HG03064 (cell line): ENCODE results near the gene GBP2.
"Not testable (repeated sequence)": the region's sequence is repeated elsewhere in the genome, so short reads cannot be mapped to it uniquely, and the experiment has no call there.

Source experiments
- ATAC-seq: cut with Tn5 transposase; IDR thresholded peaks from one replicate; pipeline ENCODE4 v1.9.1; 2021; ENCODE audit warnings: low read depth; ENCODE audit not compliant: unreplicated experiment

GBP2 gene

GRCh38 chr1:89126602-89127565 is 970 bp upstream of the GBP2 start:
- ATAC-seq, result not testable (repeated sequence)

DNA sequence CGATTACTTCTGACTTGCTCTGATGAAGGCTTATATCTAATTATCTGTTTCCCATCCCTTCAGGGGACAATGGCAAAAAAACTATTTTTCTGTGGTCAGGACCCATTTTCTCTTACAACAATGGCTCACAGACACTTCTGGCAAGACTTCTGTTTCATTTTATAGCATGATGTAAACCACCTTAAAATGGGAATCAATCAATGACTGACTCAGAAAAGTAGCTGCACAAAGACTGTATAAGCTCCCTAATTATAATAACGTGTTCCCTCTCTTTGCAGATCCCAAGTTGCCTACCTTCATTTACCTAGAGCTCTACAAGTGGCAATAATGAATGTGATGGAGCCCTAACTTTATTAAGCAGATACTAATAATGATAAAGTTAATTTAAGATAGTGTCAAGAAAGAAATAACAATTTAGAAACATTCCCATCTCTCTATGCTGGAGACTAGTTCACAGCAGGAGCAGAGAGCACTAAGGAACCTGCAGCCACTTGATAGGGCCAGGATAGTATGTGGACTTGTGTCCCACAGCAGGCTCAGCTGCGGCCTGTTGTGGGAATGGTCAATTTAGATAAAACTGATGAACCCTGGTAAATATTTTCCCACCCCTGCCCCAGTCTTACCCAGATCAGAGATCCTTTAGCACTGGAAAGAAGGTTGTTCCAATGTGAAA is 538 bp downstream of the GBP2 start:
- peak; percentile 30 for ATAC-seq

- ATAC-seq, result no peak
Measured at GRCh38 chr1:89121641-89122040, 4.3 kb downstream of the GBP2 start.

DNA sequence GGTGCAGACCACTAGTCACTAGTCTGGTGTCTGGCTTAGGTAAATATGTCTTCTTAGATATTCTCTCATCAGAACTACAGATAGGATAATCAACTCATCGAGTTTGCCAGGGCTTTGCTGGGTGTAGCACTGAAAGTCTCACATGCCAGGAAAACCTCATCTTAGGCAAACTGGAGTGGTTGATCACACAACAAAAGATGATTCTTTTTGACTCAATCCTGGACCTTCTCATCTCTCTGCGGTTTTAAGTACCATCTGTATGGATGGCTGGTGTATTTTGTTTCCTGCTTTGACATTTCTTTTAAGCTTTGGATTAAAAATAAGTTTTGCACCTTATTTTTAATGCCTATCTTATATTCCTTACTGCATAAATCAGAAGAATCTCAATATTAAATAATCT is 11.3 kb downstream of the GBP2 start:
- no peak for ATAC-seq

DNA sequence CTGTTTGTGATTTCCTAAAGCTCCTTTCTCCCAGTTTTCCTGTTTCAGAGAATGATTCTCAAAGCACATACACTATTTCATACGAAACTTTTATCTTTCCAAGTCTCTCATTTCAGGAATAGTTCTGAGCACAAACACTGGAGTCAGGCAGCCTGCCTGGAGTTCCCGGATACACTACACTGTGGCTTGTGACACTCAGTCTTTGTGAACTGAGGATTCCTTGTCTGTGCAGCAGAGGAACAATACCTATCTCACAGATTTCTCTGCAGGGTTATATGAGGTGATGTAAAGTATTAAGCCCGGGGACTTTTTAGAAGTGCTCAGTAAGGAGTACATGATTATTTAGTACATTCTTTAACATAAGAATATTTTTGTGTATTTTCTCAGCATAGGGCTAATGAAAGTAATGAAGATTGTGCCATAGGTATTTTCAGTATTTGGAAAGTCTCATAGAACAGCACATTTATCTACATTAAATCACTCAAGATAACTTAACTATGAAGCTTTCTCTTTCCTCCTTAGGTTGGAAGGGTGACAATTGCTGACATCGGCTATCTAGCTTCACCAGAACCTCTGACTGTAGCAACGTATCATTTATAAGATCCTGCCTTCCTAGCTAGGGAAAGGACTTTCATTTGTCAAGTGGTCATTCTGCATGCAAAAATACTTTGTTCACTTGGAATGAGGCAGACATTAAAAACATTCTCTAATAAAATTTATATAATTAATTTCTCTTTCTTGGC is 12.9 kb downstream of the GBP2 start:
- ATAC-seq, result no peak

GRCh38 chr1:89104687-89105086 is 21.2 kb downstream of the GBP2 start:
- no peak for ATAC-seq

- no peak for ATAC-seq
Measured at GRCh38 chr1:89104147-89104546, 21.8 kb downstream of the GBP2 start.

DNA sequence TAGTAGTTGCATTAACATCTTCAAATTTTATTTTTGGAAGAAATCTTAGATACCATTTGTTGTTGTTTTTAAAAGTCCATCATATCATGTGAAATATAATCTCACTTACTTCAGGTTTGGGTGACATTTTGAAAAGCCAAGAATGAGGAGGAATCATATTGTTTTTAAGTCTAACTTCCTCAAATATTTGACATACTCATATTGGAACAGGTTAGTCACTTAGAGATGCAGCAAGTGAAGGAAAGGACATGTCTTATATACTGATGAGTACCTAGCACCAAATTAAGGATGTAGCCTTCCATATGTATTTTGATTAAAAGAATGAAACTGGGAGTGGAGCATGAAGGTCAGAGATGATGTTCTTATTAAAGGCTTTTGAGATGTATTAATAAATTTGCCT is 23.9 kb downstream of the GBP2 start:
- no peak for ATAC-seq

DNA sequence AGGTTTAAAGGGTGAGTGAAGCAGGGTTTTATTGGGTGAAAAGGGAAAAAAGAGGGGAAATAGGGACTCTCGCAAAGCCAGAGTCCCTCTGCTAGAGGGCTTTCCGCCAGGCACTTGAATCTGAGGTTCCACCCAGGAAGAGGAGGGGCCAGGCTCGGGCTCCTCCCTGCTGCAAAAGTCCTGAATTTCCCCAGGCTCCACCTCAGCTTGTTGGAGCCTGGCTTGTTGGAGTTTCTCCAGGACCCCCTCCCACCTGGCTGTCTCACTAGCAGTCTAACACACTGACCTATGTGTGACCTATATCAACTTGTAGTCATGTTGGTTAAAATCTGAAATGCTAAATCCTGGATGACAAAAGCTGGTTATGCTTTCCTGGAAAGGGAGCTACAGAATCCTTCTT is 25.5 kb downstream of the GBP2 start:
- no peak for ATAC-seq

- no peak for ATAC-seq
Measured at GRCh38 chr1:89098857-89099256, 27.1 kb downstream of the GBP2 start.

GRCh38 chr1:89095737-89096136 is 30.2 kb downstream of the GBP2 start:
- ATAC-seq, result no peak

DNA sequence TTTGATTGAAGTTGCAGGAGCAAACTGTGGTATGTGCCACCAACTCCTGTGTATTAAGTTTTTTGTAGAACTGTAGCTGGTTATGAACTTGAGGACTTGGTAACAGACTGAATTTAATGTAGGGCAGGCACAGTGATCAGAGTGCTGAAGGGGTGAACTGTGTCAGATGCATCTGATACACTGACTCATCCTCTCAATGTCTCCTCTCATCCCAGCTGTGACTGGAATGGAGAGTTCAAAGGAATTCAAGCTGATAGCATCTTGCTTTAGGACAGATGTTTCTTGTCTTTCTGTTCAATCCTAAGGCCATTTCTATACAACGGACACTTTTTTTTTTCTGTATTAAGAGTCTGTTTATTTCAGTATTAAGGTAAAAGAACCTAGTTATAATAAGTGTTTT is 36.0 kb downstream of the GBP2 start:
- ATAC-seq, result no peak

GRCh38 chr1:89088572-89088971 is 37.3 kb downstream of the GBP2 start:
- no peak for ATAC-seq

GRCh38 chr1:89087241-89087640 is 38.7 kb downstream of the GBP2 start:
- no peak for ATAC-seq

GRCh38 chr1:89085781-89086180 is 40.1 kb downstream of the GBP2 start:
- no peak for ATAC-seq

DNA sequence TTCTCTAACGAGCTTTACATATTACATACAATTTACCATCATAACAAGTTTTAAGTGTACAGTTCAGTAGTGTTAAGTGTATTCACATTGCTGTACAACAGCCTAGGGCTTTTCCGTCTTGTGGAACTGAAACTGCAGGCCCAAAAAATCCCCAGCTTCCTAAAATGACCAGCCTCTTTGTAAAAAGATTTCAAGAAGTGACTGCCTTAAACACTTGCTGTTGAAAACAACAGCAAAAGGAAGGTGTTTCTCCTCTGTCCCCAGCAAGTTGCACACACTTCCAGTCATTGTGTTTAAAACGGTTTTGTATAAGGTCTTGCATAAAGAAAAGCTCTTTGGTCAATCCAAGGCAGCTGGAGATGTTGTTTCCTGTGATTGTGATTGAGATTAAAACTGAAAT is 44.9 kb downstream of the GBP2 start:
- ATAC-seq, result no peak

GRCh38 chr1:89080068-89080467 is 45.8 kb downstream of the GBP2 start:
- ATAC-seq, result not testable (repeated sequence)

- ATAC-seq, result not testable (repeated sequence)
Measured at GRCh38 chr1:89072466-89073065, 53.3 kb downstream of the GBP2 start.

DNA sequence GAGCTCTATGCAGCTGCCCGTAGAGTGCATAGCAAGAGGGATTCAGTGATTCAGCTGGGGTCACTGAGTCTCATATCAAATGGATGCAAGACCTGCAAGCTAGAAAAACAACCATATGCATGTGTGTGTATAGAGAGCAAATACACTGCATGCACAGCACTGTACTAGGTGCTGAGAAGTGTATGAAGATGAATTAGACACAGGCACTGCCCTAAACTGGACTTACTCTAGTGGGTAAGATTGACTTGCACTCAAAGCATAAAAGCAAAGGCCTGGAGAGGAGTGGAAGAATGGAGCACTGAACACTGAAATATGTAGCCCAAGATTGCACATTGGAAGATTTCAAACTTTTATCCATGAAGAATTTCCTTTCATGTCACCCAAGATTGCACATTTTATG is 55.4 kb downstream of the GBP2 start:
- ATAC-seq, result no peak

DNA sequence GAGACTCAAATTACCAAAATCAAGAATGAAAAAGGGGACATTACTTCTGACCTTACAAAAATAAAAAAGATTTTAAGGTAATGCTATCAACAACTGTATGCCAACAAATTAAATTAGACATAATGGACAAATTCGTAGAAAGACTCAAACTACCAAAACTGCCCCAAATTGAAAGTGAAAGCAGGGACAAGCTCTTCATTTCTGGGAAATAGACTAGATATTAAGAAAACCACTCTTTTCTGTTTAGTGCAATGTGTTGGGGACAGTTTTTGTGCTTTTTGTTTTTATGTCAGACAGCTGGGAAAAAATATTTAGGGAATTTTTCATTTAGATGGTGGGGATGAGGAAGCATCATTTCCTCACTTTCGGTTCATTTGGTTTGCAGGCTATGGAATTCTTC is 56.0 kb downstream of the GBP2 start:
- no peak for ATAC-seq

GRCh38 chr1:89068291-89068690 is 57.6 kb downstream of the GBP2 start:
- no peak for ATAC-seq
